SH-SY5Y (cell line): Measurements from ENCODE around the gene SLC4A8.

Source experiments
- GATA2 ChIP-seq: IDR thresholded peaks from 2 replicates; pipeline ENCODE4 v1.6.1; 2011; ENCODE audit warnings: mild to moderate bottlenecking, low read depth, low read length
- GATA3 ChIP-seq: IDR thresholded peaks from 2 replicates; pipeline ENCODE4 v1.6.1; 2011; ENCODE audit warnings: low read depth, mild to moderate bottlenecking, low read length, moderate library complexity

SLC4A8 gene

DNA sequence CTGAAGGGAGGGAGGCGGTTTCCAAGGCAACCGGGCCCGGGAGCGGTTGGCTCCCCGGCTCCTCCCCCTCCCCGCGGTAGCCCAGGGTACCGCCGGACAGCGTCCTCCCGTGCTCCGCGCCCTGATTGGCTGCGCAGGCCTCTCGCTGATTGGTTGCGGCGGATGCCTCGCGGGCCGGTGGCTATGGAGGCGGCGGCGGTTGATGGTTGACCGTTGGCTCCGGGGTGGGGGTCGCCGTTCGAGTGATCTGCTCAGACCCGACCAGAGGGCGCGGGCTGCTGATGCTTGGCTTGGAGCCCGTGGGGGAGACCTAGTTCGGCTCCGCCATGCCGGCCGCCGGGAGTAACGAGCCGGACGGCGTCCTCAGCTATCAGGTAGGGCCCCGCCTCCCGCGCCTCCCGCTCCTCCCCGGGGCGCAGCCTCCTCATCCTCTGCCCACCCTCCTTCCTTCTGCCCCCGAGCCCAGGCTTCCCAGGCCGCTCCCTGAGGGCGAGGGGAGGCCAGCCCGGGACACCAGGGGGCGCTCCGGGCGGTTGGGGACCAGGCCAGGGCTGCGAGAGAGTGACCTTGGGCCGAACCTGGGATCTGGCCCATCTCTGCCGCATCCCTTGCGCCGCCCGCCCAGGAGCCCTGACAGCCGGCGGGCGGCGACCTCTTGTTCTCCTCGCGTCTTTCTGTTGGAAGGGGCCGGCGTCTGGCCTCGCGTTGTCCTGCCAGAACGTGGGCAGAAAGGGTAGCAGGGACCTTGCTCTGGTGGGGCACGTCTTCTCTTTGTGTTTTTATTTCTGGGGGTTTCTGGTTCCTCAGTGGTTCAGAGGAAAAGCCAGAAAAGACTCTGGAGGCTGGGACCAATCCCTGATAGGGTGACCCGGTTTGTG is at the start of gene SLC4A8:
Gene SLC4A8, plus strand, starts transcription at position 170 of the 878 bp plus-strand sequence. Its CDS starts 157 bp downstream, at position 327.
- TF ChIP-seq GATA3 (no peak), GATA2 (no peak)

DNA sequence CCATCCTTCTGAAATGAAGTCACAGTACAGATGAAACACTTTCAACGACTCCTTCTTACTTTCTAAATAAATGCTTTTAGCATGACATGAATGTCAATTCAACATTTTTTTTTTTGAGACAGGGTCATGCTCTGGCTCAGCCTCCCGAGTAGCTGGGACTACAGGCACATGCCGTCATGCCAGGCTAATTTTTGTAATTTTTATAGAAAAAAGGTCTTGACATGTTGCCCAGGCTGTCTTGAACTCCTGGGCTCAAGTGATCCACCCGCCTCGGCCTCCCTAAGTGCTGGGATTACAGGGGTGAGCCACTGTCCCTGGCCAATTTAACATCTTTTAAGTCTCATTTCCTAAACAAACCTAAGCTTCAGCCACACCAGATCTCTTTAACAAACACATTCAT is 49.8 kb upstream of the SLC4A8 start:
- TF ChIP-seq GATA3: no peak
- TF ChIP-seq GATA2: no peak

DNA sequence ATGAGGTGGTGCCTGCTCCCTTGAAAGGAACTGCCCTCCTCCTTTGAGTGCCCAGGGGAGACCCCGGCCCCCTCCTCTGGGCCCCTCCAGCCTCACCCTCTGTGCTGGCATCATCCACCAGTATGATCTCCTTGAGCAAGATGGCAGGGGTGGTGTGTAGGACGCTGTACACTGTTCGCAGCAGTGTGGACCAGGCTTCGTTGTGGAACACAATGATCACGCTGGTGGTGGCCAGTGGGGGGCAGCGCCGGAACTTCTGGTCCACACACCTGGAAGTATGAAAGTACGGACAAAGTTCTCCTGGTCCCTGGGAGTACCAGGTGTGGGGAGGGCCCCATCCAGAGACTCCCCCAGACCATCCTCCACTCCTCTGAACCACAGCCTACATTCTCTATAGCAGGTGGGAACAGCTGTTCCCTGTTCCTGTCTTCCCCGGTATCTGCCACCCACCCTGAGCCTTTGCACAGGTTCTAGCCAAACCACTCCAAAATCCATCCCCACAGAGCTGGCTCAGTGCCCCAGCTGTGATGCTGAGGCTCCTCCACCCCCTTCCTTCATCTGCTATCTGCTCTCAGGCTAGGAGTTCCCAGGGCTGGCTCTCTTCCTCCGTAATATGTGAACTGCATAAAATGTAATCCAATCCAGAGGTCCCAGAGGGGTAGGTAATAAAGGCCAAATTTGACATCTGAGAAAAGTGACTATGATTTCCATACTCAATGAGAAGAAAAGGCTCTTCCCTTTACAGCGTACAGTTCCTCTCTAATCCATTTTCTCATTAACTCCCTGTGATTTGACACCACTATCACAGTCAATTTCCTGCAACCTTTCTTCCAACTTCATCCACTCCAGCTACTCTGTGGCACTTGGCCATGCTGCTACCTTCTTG is 47.3 kb upstream of the SLC4A8 start:
- TF ChIP-seq GATA3 (no peak), GATA2 (no peak)

DNA sequence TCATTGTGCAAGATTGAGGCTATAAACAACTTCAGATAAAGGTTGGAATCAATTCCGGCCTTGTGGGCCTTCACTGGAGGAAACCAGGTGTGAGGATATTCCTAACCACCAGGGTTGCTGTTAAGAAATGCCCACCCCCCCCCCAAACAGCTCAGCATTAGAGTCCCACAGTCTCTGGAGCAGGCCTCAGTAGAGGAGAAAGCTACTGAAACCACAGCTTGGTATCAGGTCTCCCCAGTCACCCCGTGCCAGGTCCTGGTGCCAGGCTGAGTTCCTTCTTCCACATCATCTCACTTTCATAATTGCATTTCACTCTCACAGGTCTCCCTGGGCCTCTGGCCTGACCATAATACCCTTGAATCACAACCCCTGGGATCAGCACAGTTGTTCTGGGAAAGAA is 45.9 kb upstream of the SLC4A8 start:
- TF ChIP-seq GATA3 (no peak), GATA2 (no peak)

DNA sequence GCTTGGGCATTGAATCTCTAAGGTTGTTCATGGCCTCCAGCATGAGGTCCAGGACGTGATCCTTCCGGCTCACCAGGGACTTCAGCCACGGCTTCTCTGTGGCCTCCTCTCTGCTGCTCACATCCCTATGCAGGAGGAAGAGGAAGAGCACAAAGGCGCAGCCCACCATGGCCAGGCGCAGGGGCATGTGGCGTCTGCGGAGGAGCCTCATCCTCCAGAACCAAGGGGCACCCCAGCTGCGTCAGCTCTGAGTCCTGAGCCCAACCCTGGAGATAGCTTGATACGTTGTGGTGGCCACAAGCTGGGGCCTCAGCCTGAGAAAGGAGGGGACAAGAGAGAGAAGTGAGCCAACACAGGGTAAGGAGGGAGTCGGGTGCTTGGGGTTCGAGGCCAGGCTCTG is 45.1 kb upstream of the SLC4A8 start:
- no peak for TF ChIP-seq GATA3
- no peak for TF ChIP-seq GATA2

DNA sequence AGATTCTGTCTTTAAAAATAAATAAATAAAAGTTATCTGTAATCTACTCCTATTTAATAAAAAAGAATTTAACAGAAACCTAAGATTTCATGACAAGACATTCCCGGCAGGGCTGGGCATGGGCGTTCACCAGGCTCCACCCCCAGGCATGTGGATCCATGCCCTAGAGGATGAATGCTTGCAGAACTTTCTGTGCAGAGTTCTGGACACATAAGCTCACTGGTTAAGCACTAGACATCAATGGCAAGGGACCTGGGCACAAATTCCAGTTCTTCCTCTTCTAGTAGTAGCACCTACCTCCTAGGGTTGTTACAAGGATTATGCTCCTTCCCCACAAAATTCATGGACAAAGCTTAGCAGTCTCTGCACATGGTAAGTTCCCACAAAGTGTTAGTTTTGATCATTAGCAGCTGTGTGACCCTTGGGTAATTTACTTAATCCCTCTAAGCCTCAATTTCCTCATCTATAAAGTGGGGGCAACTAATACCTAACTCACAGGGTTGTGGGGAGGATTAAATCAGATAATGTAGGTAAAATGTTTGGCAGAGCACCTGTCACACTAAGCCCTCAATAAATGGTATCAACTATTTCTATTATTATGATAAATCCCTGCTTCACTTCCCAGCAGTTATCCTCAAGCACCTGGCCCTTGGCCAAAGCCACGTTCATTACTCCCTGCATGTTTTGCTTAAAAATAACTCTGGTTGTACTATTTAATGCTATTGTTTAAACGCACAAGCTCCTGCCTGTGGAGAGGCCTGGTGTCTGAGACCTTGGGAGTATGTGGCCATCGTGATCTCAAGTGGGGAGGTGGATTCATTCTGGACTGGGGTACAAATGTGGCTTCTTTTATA is 43.2 kb upstream of the SLC4A8 start:
- no peak for TF ChIP-seq GATA2
- TF ChIP-seq GATA3: no peak

DNA sequence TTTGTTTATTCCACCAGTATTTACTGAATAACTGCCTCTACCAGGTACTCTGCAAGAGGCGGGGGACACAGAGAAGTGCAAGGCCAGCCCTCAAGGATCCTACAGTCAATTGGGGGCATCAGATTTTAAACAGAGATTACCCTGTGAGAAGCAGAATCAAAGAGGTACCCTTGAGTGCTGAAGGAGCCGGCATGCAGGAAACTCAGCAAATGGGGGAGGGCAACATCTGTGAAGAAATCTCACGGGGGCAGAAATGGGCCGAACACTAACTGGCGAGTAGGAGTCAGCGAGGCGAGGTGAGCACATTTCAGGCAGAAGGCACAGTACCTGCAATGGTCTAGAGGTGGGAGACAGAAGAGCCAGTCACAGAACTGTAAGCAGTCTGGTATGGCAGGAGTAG is 42.5 kb upstream of the SLC4A8 start:
- TF ChIP-seq GATA3 (no peak), GATA2 (no peak)

DNA sequence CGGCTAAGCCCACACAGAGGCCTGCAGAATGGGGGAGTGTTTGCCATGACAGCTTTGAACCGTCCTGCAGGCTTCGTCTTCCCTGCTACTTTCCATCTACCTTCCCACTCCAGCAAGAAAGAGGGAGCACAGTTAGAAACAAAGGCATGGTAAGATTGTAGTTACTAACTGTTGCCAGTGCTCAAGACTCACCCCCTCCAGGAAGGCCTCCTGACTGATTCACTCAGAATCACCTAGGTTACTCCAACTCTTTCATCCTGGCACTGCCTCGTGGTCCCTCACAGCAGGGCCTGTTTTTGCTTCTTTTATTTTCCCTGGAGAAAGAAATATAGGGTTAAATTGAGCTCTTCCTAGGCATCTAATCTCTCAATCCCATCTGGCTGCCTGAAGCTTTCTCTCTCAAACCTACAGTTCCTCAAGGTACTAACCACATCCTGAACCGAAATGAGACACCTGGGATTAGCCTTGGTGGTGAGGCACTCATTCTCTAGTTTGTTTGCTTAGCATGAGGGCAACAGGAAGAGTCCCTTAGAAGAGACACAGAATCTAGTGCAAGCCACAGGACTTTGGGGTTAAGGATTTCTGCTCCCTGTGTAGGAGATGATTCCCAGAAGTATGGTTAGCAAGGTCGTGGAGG is 41.2 kb upstream of the SLC4A8 start:
- TF ChIP-seq GATA2 (no peak), GATA3 (no peak)

DNA sequence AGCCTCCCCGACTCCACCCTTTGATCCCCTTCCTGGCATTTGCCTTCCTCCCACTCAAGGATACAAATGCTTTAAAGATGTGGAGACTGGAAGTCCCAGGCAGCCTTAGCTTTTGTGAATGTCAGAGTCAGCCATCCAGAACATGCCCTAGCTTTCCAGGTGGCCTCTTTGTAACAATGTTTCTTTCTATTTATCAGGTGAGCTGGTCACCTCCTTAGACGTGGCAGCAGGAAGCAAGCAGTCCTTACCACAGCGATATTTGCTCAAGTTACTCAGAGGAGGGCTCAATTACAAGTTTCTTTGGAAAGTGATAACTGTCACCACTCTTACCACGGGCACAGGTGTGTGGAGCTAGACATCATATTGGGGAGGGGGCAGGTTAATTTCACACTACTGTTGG is 38.3 kb upstream of the SLC4A8 start:
- TF ChIP-seq GATA2: no peak
- no peak for TF ChIP-seq GATA3

DNA sequence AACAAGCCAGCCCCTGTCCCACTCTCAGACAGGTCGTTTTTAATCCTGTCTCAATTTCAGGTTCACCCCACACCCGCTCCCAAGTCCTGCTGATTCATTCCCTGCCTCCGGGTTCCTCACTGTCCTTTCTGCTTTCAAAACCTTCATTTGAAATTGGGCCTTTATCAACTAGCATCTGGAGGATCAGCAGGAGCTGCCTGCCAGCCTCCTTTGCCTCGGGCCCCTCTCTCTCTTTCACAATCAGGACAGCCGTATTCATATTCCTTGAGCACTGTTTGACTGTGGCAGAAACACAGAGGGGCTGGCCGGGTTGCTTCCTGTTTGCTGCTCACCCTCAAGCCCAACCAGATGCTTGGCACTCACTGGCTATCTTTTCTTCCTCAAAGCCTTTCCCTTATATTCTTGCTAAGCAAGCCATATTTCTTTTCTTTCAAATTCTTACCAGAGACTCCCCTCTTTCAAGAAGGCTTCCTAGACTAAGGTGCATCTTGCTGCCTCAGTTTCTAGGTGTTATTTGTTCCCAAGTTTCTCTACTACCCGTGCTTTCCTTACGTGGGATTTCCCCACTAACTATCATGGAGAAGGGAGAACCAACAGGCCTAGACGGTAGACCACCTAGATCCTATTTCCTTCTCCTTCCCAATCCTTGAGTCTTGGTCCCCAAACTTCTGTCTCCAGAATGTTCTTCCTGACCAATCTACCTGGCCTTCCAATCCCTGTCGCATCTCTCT is 36.4 kb upstream of the SLC4A8 start:
- peak; percentile 58 for TF ChIP-seq GATA3
- peak; percentile 96 for TF ChIP-seq GATA2

DNA sequence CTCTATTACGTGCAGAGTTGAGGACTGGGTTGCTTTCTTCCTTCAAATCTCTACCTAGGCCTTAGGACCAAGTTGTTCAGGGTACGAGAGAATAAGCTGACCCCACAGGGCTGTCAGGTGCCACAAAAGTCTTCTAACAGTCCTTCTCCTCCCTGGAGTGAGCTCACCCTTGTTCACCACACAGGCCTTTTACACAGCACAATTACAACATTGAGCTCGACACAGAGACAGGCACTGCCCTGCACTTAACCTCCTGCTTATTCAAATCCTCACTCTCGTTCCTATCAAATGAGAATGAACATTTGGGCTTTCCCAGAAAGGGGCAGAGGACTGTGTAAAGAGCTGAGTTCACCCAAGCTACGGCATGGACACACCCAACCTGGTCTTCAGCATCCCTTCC is 35.8 kb upstream of the SLC4A8 start:
- TF ChIP-seq GATA2 (no peak), GATA3 (no peak)

DNA sequence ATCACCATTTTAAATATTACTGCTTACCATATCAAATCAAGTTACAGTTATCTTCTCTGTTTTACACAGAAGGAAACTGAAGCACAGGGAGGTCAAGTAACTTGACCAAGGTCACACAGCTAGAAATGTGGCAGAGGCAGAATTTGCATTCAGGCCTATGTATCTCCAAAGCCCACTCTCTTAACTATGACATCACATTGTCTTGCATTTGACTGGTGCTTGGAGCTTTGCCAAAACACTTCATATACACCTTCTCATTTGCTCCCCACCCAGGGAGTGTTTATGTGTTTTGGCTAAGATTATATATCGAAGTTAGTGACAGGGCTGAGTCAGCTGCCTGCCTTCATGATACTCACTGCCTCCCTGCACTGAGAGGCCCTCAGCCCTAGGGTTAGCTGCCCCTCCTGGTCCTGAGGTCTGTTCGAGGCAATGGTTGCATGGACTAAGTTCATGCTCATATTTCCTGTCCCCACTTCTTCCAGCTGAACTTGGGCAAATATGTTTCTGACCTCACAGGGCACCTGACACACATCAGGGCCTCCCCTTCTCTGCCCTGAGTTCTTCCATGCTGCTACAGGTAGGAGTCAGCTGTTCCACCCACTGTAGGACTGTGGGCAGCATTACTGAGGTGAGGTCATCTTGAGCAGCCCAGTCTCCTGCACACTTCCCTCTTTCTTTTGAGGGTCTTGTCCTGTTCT is 35.2 kb upstream of the SLC4A8 start:
- TF ChIP-seq GATA2 (no peak), GATA3 (no peak)
